Vagina (tissue), 2 donors: ENCODE measurements around the gene FIS1. TPM values are rescaled to one million over a fixed set of nuclear protein-coding genes. Genes with fewer than 3 reads are reported as not detected.
A peak's percentile ranks its signal among the peaks of the same experiment; 100 is the strongest.

ENCODE experiments used
- DNase-seq, 2 donors: peaks; one replicate each; pipeline ENCODE4 v3.0.0-alpha.2; 2017; ENCODE audit errors: extremely low spot score in 2 of 2
- H3K27ac ChIP-seq: fragments of 200-600 bp; sonication (generic); one replicate; pipeline ENCODE4 v1.5.1; 2019
- H3K27me3 ChIP-seq: fragments of 200-600 bp; sonication (generic); one replicate; pipeline ENCODE4 v1.5.1; 2019
- H3K36me3 ChIP-seq, 2 donors: fragments of 200-600 bp; sonication (generic); one replicate each; pipeline ENCODE4 v1.5.1; 2017 to 2019
- H3K4me1 ChIP-seq: fragments of 200-600 bp; sonication (generic); one replicate; pipeline ENCODE4 v1.5.1; 2019
- H3K4me3 ChIP-seq, 2 donors: fragments of 200-600 bp; sonication (generic); 1 replicate in 1 of 2; 2 replicates in 1 of 2; pipeline ENCODE4 v1.5.1; 2016 to 2019
- H3K9me3 ChIP-seq: fragments of 200-600 bp; sonication (generic); one replicate; pipeline ENCODE4 v1.5.1; 2019
- CTCF ChIP-seq, 3 experiments: fragments of 450-650 bp in 2 of 3; fragments of 200-600 bp in 1 of 3; sonication (generic) in 1 of 3; IDR thresholded peaks; one replicate each; pipeline ENCODE4 v1.5.1; 2017 to 2019; ENCODE audit warnings: antibody characterized with exemption in 3 of 3, mild to moderate bottlenecking in 2 of 3, moderate library complexity in 2 of 3
- POLR2A ChIP-seq, 2 donors: fragments of 450-650 bp; IDR thresholded peaks; one replicate each; pipeline ENCODE4 v1.6.1; 2017; ENCODE audit warnings: antibody characterized with exemption in 2 of 2, mild to moderate bottlenecking in 2 of 2, moderate library complexity in 2 of 2
- POLR2AphosphoS5 ChIP-seq, 2 donors: sonication (generic); formaldehyde crosslinking; IDR thresholded peaks; one replicate each; pipeline ENCODE4 v1.9.0; 2017; ENCODE audit warnings: antibody characterized with exemption in 2 of 2, mild to moderate bottlenecking in 2 of 2, low read depth in 1 of 2; ENCODE audit not compliant: insufficient read depth in 1 of 2
- intact Hi-C: fragments of 100-400 bp; cut with DNase I; formaldehyde crosslinking; loops from one replicate; pipeline ENCODE4 v1.15.1; 2023
- total RNA-seq: library from RNA; depleted of rRNA; stranded (reverse); fragments of >200 nt; gene quantifications from one replicate; pipeline ENCODE4 v1.2.3, GENCODE V29; 2016

FIS1 gene
- total RNA-seq, 1 donor from 2014 or later: 204 TPM

- Histone ChIP-seq H3K36me3 (peaks cover 0 to 17% of the 10 kb centered on the region in 2 donors), H3K27ac (peak overlapping the region; percentile 84), H3K4me3 (no peak overlapping the region), H3K4me1 (peaks cover 76% of the 10 kb centered on the region), H3K9me3 (no peaks in the 10 kb centered on the region), H3K27me3 (no peaks in the 10 kb centered on the region)
- intact Hi-C loops: no loop called here
- DNase-seq: no peak
- TF ChIP-seq CTCF (IDR thresholded peaks at IDR 0.05): no peak
- TF ChIP-seq POLR2A (IDR thresholded peaks at IDR 0.05): no peak
- no peak for TF ChIP-seq POLR2AphosphoS5 (IDR thresholded peaks at IDR 0.05; ENCODE audit: insufficient read depth in 1 of 2, low read depth in 1 of 2)
These were observed 3.9 kb downstream of the FIS1 start for GRCh38 chr7:101241015-101241363.

GRCh38 chr7:101240226-101241014 lies 4.5 kb downstream of the FIS1 start:
- H3K9me3 ChIP-seq: no peaks in the 10 kb centered on the region
- H3K4me3 ChIP-seq: no peak overlapping the region
- H3K27me3 ChIP-seq: no peaks in the 10 kb centered on the region
- no peak for TF ChIP-seq POLR2AphosphoS5 (IDR thresholded peaks at IDR 0.05; ENCODE audit: insufficient read depth in 1 of 2, low read depth in 1 of 2)
- no peak for TF ChIP-seq CTCF (IDR thresholded peaks at IDR 0.05)
- TF ChIP-seq POLR2A (IDR thresholded peaks at IDR 0.05): no peak
- peak overlapping the region; percentile 84 for H3K27ac ChIP-seq
- no peak for DNase-seq
- H3K4me1 ChIP-seq: peaks cover 70% of the 10 kb centered on the region
- intact Hi-C loops: no loop called here
- H3K36me3 ChIP-seq: peaks cover 0 to 17% of the 10 kb centered on the region in 2 donors

- peaks cover 0 to 17% of the 10 kb centered on the region in 2 donors for H3K36me3 ChIP-seq
- no peaks in the 10 kb centered on the region for H3K27me3 ChIP-seq
- H3K4me3 ChIP-seq: no peak overlapping the region
- H3K9me3 ChIP-seq: no peaks in the 10 kb centered on the region
- peaks cover 67% of the 10 kb centered on the region for H3K4me1 ChIP-seq
- intact Hi-C loops: no loop called here
- peak overlapping the region; percentile 84 for H3K27ac ChIP-seq
- TF ChIP-seq POLR2AphosphoS5 (IDR thresholded peaks at IDR 0.05; ENCODE audit: insufficient read depth in 1 of 2, low read depth in 1 of 2) (no peak), CTCF (IDR thresholded peaks at IDR 0.05) (no peak), POLR2A (IDR thresholded peaks at IDR 0.05) (no peak)
- DNase-seq: no peak
These were observed 5.0 kb downstream of the FIS1 start for GRCh38 chr7:101239951-101240220.

GRCh38 chr7:101239191-101239950 lies 5.5 kb downstream of the FIS1 start:
- Histone ChIP-seq H3K4me1 (peaks cover 67% of the 10 kb centered on the region), H3K27ac (peak overlapping the region; percentile 84), H3K9me3 (no peaks in the 10 kb centered on the region), H3K4me3 (no peak overlapping the region), H3K27me3 (no peaks in the 10 kb centered on the region), H3K36me3 (peaks cover 0 to 17% of the 10 kb centered on the region in 2 donors)
- TF ChIP-seq CTCF (IDR thresholded peaks at IDR 0.05) (no peak), POLR2A (IDR thresholded peaks at IDR 0.05) (no peak), POLR2AphosphoS5 (IDR thresholded peaks at IDR 0.05; ENCODE audit: insufficient read depth in 1 of 2, low read depth in 1 of 2) (peak; percentile 17 to 32)
- DNase-seq: no peak
- intact Hi-C loops: no loop called here
